ENCODE measurements around the gene OR5H2. TPM values are rescaled to one million over a fixed set of nuclear protein-coding genes. Genes with fewer than 3 reads are reported as not detected.

Gene OR5H2
- total RNA-seq, 1 donor from 2014 or later: not detected

GRCh38 chr3:98290916-98291315, 8.6 kb downstream of the OR5H2 start:
- TF ChIP-seq, protein P1, sequence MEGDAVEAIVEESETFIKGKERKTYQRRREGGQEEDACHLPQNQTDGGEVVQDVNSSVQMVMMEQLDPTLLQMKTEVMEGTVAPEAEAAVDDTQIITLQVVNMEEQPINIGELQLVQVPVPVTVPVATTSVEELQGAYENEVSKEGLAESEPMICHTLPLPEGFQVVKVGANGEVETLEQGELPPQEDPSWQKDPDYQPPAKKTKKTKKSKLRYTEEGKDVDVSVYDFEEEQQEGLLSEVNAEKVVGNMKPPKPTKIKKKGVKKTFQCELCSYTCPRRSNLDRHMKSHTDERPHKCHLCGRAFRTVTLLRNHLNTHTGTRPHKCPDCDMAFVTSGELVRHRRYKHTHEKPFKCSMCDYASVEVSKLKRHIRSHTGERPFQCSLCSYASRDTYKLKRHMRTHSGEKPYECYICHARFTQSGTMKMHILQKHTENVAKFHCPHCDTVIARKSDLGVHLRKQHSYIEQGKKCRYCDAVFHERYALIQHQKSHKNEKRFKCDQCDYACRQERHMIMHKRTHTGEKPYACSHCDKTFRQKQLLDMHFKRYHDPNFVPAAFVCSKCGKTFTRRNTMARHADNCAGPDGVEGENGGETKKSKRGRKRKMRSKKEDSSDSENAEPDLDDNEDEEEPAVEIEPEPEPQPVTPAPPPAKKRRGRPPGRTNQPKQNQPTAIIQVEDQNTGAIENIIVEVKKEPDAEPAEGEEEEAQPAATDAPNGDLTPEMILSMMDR (IDR thresholded peaks at IDR 0.05; ENCODE audit: unreplicated experiment): no peak
- Mint-ChIP-seq H3K4me1 (no peaks in the 10 kb centered on the region), H3K4me3 (no peak overlapping the region), H3K27me3 (ENCODE audit: low read depth) (no peaks in the 10 kb centered on the region), H3K36me3 (no peaks in the 10 kb centered on the region), H3K27ac (no peak overlapping the region), H3K9me3 (peaks cover 22% of the 10 kb centered on the region)
- no peak for DNase-seq (ENCODE audit: low spot score in 2 of 2, unreplicated experiment in 2 of 2)

DNA sequence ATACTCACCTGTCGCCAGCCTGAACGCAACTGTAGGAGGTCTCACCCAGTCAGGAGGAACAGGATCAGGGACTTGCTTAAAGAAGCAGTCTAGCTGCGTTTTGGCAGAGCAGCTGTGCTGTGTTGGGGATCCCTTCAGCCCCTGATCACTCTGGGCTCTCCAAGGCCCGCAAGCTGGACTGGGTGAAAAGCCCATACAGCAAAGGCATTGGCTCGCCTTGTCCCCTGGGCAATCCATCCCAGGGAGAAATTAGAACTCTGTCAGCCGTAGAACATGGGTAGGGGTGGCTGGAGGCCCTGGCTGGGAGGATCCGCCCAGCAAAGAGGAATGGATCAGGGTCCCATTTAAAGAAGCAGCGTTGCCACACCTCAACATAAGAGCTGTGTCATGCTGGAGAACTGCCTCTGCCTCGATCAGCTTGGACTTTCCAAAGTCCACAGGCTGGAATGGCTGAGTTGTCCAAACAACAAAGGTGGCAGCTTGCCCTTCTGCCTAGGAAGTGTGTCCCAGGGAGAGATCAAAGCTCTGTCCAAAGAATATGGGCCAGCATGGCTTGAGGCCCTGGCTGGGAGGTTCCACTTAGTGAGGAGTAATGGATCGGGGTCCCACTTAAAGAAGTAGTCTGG, 9.1 kb downstream of the OR5H2 start:
- TF ChIP-seq, protein P1 (IDR thresholded peaks at IDR 0.05; ENCODE audit: unreplicated experiment): no peak
- Mint-ChIP-seq H3K4me1 (no peaks in the 10 kb centered on the region), H3K36me3 (no peaks in the 10 kb centered on the region), H3K27me3 (ENCODE audit: low read depth) (no peaks in the 10 kb centered on the region), H3K4me3 (no peak overlapping the region), H3K27ac (no peak overlapping the region), H3K9me3 (peaks cover 22% of the 10 kb centered on the region)
- DNase-seq (ENCODE audit: low spot score in 2 of 2, unreplicated experiment in 2 of 2): no peak

- no peak overlapping the region for H3K4me3 Mint-ChIP-seq
- TF ChIP-seq, protein P1 (IDR thresholded peaks at IDR 0.05; ENCODE audit: unreplicated experiment): no peak
- H3K36me3 Mint-ChIP-seq: no peaks in the 10 kb centered on the region
- H3K27ac Mint-ChIP-seq: no peak overlapping the region
- peaks cover 9% of the 10 kb centered on the region for H3K4me1 Mint-ChIP-seq
- no peaks in the 10 kb centered on the region for H3K9me3 Mint-ChIP-seq
- H3K27me3 Mint-ChIP-seq (ENCODE audit: low read depth): no peaks in the 10 kb centered on the region
- no peak for DNase-seq (ENCODE audit: low spot score in 2 of 2, unreplicated experiment in 2 of 2)
Measured at GRCh38 chr3:98322101-98322500, 39.8 kb downstream of the OR5H2 start.

GRCh38 chr3:98322686-98323085, 40.4 kb downstream of the OR5H2 start:
- Mint-ChIP-seq H3K4me1 (peaks cover 9% of the 10 kb centered on the region), H3K9me3 (no peaks in the 10 kb centered on the region), H3K36me3 (no peaks in the 10 kb centered on the region), H3K27me3 (ENCODE audit: low read depth) (no peaks in the 10 kb centered on the region), H3K27ac (no peak overlapping the region), H3K4me3 (no peak overlapping the region)
- no peak for DNase-seq (ENCODE audit: low spot score in 2 of 2, unreplicated experiment in 2 of 2)
- TF ChIP-seq, protein P1 (IDR thresholded peaks at IDR 0.05; ENCODE audit: unreplicated experiment): no peak

GRCh38 chr3:98323425-98323824, 41.1 kb downstream of the OR5H2 start:
- Mint-ChIP-seq H3K36me3 (no peaks in the 10 kb centered on the region), H3K4me3 (no peak overlapping the region), H3K27me3 (ENCODE audit: low read depth) (no peaks in the 10 kb centered on the region), H3K9me3 (no peaks in the 10 kb centered on the region), H3K27ac (no peak overlapping the region), H3K4me1 (peaks cover 9% of the 10 kb centered on the region)
- TF ChIP-seq, protein P1 (IDR thresholded peaks at IDR 0.05; ENCODE audit: unreplicated experiment): no peak
- DNase-seq (ENCODE audit: low spot score in 2 of 2, unreplicated experiment in 2 of 2): no peak

DNA sequence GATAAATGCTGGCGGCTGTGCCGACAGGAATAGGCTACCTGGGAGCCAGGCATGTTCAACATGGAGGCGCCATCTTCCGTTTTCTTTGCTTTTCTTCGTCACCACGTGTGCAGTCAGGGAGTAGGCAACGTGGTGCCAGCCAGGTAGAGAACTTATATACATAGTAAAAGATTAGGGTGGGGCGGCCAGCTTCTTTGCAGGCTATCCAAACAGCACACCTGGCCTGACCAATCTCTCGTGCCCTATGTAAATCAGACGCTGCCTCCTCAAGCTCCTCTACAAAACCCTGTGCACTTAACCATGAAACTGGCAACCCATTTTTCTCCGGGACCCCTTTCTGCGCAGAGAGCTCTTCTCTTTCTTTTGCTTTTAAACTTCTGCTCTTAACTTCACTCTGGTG, 42.8 kb downstream of the OR5H2 start:
- TF ChIP-seq, protein P1 (IDR thresholded peaks at IDR 0.05; ENCODE audit: unreplicated experiment): no peak
- H3K36me3 Mint-ChIP-seq: no peaks in the 10 kb centered on the region
- no peaks in the 10 kb centered on the region for H3K9me3 Mint-ChIP-seq
- DNase-seq (ENCODE audit: low spot score in 2 of 2, unreplicated experiment in 2 of 2): no peak
- peaks cover 9% of the 10 kb centered on the region for H3K4me1 Mint-ChIP-seq
- H3K27me3 Mint-ChIP-seq (ENCODE audit: low read depth): peaks cover 5% of the 10 kb centered on the region
- H3K4me3 Mint-ChIP-seq: no peak overlapping the region
- H3K27ac Mint-ChIP-seq: no peak overlapping the region

Measured in mesothelial cell of epicardium (in vitro differentiated cells).